GM12892 (cell line): ENCODE results near the gene ALG8.

ENCODE experiments used
- POLR2A ChIP-seq: IDR thresholded peaks from 2 replicates; pipeline ENCODE4 v1.6.1; 2011; ENCODE audit warnings: low read depth, low read length, control low read depth
- POLR2AphosphoS5 ChIP-seq: IDR thresholded peaks from 2 replicates; pipeline ENCODE4 v1.6.1; 2011; ENCODE audit warnings: low read depth, low read length, control low read depth

DNA sequence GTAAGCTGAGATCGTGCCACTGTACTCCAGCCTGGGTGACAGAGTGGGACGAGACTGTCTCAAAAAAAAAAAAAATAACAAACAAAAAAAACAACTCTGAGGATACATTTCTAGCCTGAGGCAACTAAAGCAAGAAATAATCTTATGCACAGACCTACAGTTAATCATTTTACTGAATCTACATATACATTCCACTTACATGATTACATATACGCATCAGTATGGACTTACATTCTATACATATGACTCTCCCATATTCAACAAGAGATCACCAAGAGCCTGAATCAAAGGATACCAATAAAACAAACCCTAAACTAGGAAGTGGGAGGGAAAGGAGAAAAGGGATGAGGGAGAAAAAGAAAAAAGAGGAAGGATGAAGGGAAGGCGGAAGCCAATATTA is 1.1 kb downstream of the ALG8 start:
- no peak for TF ChIP-seq POLR2AphosphoS5
- TF ChIP-seq POLR2A: no peak
